Neutrophil (primary cell): ENCODE results near the gene MMUT.

ENCODE experiments used
- H3K27ac ChIP-seq: fragments of 200-600 bp; sonication (generic); 2 replicates; pipeline ENCODE4 v1.5.1; 2016; ENCODE audit warnings: mild to moderate bottlenecking, moderate library complexity
- H3K27me3 ChIP-seq: fragments of 200-600 bp; sonication (generic); 2 replicates; pipeline ENCODE4 v1.6.0; 2016; ENCODE audit warnings: mild to moderate bottlenecking
- H3K36me3 ChIP-seq: fragments of 200-600 bp; sonication (generic); 2 replicates; pipeline ENCODE4 v1.5.1; 2017
- H3K4me1 ChIP-seq, 2 experiments: fragments of 200-600 bp in 1 of 2; sonication (generic) in 1 of 2; 1 replicate in 1 of 2; 2 replicates in 1 of 2; pipeline versions ENCODE4 v1.5.1 to v1.6.1; 2013 to 2016; ENCODE audit warnings: low read depth in 1 of 2, low read length in 1 of 2, mild to moderate bottlenecking in 1 of 2, moderate library complexity in 1 of 2; ENCODE audit not compliant: control insufficient read depth in 1 of 2, insufficient read depth in 1 of 2
- H3K4me3 ChIP-seq, 2 experiments: fragments of 200-600 bp in 1 of 2; sonication (generic) in 1 of 2; 1 replicate in 1 of 2; 2 replicates in 1 of 2; pipeline ENCODE4 v1.5.1; 2013 to 2016; ENCODE audit warnings: low read depth in 1 of 2, low read length in 1 of 2, mild to moderate bottlenecking in 1 of 2, moderate library complexity in 1 of 2
- H3K9me3 ChIP-seq: fragments of 200-600 bp; sonication (generic); 2 replicates; pipeline ENCODE4 v1.5.1; 2016
- CTCF ChIP-seq: fragments of 200-600 bp; sonication (generic); IDR thresholded peaks from 2 replicates; pipeline ENCODE4 v1.5.1; 2016; ENCODE audit warnings: antibody characterized with exemption

The MMUT gene

GRCh38 chr6:49468042-49468441, 5.0 kb upstream of the MMUT start:
- no peak for TF ChIP-seq CTCF
- Histone ChIP-seq H3K27me3 (no peaks in the 10 kb centered on the region), H3K4me3 (no peak overlapping the region), H3K9me3 (no peaks in the 10 kb centered on the region), H3K36me3 (peaks cover 12% of the 10 kb centered on the region), H3K4me1 (peaks cover 5 to 12% of the 10 kb centered on the region in 2 experiments), H3K27ac (no peak overlapping the region)

- Histone ChIP-seq H3K9me3 (no peaks in the 10 kb centered on the region), H3K4me1 (peaks cover 26 to 30% of the 10 kb centered on the region in 2 experiments), H3K36me3 (no peaks in the 10 kb centered on the region), H3K27ac (no peak overlapping the region), H3K4me3 (no peak overlapping the region), H3K27me3 (no peaks in the 10 kb centered on the region)
- no peak for TF ChIP-seq CTCF
Measured at GRCh38 chr6:49464691-49465090, 1.6 kb upstream of the MMUT start.

GRCh38 chr6:49463612-49463967, 537 bp upstream of the MMUT start:
- Histone ChIP-seq H3K9me3 (no peaks in the 10 kb centered on the region), H3K36me3 (no peaks in the 10 kb centered on the region), H3K27me3 (no peaks in the 10 kb centered on the region), H3K4me3 (peak overlapping the region; percentile 69 to 75), H3K4me1 (peaks cover 31 to 36% of the 10 kb centered on the region in 2 experiments), H3K27ac (peak overlapping the region; percentile 77)
- no peak for TF ChIP-seq CTCF

- H3K36me3 ChIP-seq, result peaks cover 7% of the 10 kb centered on the region
- no peaks in the 10 kb centered on the region for H3K27me3 ChIP-seq
- peaks cover 31 to 36% of the 10 kb centered on the region in 2 experiments for H3K4me1 ChIP-seq
- no peak for TF ChIP-seq CTCF
- H3K27ac ChIP-seq, result peak overlapping the region; percentile 77
- H3K9me3 ChIP-seq, result no peaks in the 10 kb centered on the region
- peak overlapping the region; percentile 69 to 75 for H3K4me3 ChIP-seq
Measured at GRCh38 chr6:49462599-49462926, 490 bp downstream of the MMUT start.

- Histone ChIP-seq H3K4me3 (peak overlapping the region; percentile 69 to 75), H3K27ac (peak overlapping the region; percentile 77)
Measured at GRCh38 chr6:49462071-49462470, 982 bp downstream of the MMUT start.

More at GRCh38 chr6:49462071-49462470, 982 bp downstream of the MMUT start:
- H3K27me3 ChIP-seq, result no peaks in the 10 kb centered on the region
- peaks cover 11% of the 10 kb centered on the region for H3K36me3 ChIP-seq
- peaks cover 31 to 36% of the 10 kb centered on the region in 2 experiments for H3K4me1 ChIP-seq
- TF ChIP-seq CTCF, result no peak
- H3K9me3 ChIP-seq, result no peaks in the 10 kb centered on the region
